GM12801 (cell line): ENCODE data around the gene IGF1R.

Source experiments
- TF ChIP-seq, protein P1 (sequence below): IDR thresholded peaks from one replicate; pipeline ENCODE4 v1.5.1; 2011; ENCODE audit warnings: control low read depth; ENCODE audit not compliant: insufficient read length; ENCODE audit errors: extremely low read depth

The IGF1R gene

DNA sequence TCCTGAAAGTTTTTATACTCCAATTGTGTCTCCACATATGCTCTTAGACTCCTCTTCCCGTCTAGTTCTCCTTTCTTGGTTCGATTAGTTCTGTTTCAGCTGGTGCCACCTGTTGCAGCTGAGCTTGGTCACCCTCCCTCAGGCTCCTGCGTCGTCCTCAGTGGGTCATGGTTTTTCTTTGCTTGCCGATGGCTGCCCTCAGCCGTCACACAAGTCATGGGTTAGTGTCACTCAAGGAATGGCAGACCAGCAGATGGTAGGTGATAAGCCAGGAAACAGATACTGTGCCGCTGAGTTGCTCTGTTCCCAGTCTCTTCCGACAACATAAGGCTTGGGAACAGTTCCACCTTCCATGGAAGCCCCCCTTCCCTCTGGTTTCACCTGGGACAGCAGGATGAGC is 109.9 kb downstream of the IGF1R start:
- TF ChIP-seq, protein P1, sequence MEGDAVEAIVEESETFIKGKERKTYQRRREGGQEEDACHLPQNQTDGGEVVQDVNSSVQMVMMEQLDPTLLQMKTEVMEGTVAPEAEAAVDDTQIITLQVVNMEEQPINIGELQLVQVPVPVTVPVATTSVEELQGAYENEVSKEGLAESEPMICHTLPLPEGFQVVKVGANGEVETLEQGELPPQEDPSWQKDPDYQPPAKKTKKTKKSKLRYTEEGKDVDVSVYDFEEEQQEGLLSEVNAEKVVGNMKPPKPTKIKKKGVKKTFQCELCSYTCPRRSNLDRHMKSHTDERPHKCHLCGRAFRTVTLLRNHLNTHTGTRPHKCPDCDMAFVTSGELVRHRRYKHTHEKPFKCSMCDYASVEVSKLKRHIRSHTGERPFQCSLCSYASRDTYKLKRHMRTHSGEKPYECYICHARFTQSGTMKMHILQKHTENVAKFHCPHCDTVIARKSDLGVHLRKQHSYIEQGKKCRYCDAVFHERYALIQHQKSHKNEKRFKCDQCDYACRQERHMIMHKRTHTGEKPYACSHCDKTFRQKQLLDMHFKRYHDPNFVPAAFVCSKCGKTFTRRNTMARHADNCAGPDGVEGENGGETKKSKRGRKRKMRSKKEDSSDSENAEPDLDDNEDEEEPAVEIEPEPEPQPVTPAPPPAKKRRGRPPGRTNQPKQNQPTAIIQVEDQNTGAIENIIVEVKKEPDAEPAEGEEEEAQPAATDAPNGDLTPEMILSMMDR: no peak

- TF ChIP-seq, protein P1: no peak
Measured at GRCh38 chr15:98759277-98759676, 110.9 kb downstream of the IGF1R start.

DNA sequence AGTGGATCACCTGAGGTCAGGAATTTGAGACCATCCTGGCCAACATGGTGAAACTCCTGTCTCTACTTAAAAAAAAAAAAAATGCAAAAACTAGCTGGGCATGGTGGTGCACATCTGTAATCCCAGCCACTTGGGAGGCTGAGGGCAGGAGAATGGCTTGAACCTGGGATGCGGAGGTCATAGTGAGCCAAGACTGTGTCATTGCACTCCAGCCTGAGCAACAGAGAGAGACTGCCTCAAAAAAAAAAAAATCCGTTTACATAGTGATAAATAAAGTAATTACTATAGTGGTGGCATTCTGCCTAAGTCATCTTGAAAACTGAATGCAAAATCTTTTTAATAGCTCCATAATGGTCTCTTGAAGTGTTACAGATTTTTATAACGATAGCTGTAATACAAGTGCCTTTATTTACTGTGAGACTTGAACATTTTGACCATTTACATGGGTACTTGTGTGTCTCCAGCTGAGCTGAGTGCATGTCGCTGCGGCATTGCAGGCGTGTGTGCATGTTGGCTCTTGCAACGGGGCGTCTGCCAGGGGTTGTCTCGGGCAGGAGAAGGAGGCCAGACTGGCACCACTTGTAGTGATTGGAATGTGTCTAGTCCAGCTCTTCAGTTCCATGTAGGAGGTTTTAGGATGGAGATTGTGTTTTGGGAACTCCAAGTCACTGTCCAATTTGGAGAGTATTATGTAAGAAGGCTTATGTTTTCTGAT is 111.9 kb downstream of the IGF1R start:
- TF ChIP-seq, protein P1: no peak

DNA sequence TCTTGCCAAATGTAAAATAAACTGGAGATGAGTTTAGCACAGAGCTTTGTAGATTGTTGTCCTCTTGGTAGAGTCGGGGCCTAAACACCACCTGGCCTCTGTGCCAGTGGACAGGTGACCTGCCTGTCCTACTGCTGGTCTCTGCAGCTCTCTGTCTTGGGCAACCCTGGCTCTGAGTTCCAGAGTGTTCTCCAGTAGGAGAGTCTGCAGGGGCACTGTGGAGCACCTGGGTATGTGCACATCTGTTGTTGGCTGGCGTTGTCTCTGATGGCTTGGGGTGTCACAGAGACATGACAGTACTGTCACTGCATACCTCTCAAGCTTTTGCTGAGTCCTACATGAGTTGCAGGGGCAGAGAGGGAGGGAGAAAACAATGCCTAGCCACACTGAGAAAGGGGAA is 112.6 kb downstream of the IGF1R start:
- TF ChIP-seq, protein P1: no peak

- TF ChIP-seq, protein P1: no peak
Measured at GRCh38 chr15:98763179-98763578, 114.8 kb downstream of the IGF1R start.

- TF ChIP-seq, protein P1: no peak
Measured at GRCh38 chr15:98764291-98764690, 116.0 kb downstream of the IGF1R start.

GRCh38 chr15:98765610-98766009 is 117.3 kb downstream of the IGF1R start:
- TF ChIP-seq, protein P1: no peak
